Measurements from ENCODE around the gene PCNA. TPM values are rescaled to one million over a fixed set of nuclear protein-coding genes. Genes with fewer than 3 reads are reported as not detected.

The PCNA gene
- total and polyA plus RNA-seq, 9 of the 15 experiments (the other 6 are each of a cell fraction or from before 2014, with no cell fraction given), result 213 to 390 (median 291) TPM

- TF ChIP-seq AFF4 (CRISPR knock-in tag; IDR thresholded peaks at IDR 0.05) (0 out of 2 replicates have a peak, but pooled peaks have one; percentile 99), ZFP91 (CRISPR knock-in tag; IDR thresholded peaks at IDR 0.05) (peak; percentile 67; the same call in 1 of the 2 replicates), CBFB (CRISPR knock-in tag; IDR thresholded peaks at IDR 0.05) (no peak), E2F4 (CRISPR knock-in tag; IDR thresholded peaks at IDR 0.05; ENCODE audit: low read depth) (peak; percentile 97; the same call in 1 of the 2 replicates), ELK1 (CRISPR knock-in tag; IDR thresholded peaks at IDR 0.05) (0 out of 2 replicates have a peak, but pooled peaks have one; percentile 53), ZNF12 (CRISPR knock-in tag; IDR thresholded peaks at IDR 0.05) (peak; percentile 89), DACH1 (IDR thresholded peaks at IDR 0.05; ENCODE audit: partially characterized antibody) (peak; percentile 20), ZNF408 (CRISPR knock-in tag; IDR thresholded peaks at IDR 0.05; ENCODE audit: low read depth) (no peak), ZNF586 (CRISPR knock-in tag; conservative IDR thresholded peaks at IDR 0.05) (no peak), ETV5 (CRISPR knock-in tag; IDR thresholded peaks at IDR 0.05; ENCODE audit: low read depth) (peak; percentile 89), CBX2 (IDR thresholded peaks at IDR 0.05; ENCODE audit: insufficient read depth, low read length, poor library complexity, severe bottlenecking) (no peak), TBP (optimal IDR thresholded peaks at IDR 0.05; ENCODE audit: low read depth, low read length) (no peak), SP2 (IDR thresholded peaks at IDR 0.05; ENCODE audit: extremely low read depth, low read depth, low read length, poor library complexity, severe bottlenecking) (no peak), CREM (IDR thresholded peaks at IDR 0.05; ENCODE audit: low read depth) (peak; percentile 50; the same call in 1 of the 2 replicates), IRF1 (CRISPR knock-in tag; IDR thresholded peaks at IDR 0.05; ENCODE audit: borderline replicate concordance) (0 out of 2 replicates have a peak, but pooled peaks have one; percentile 99), E2F3 (CRISPR knock-in tag; IDR thresholded peaks at IDR 0.05) (peak; percentile 99), ZNF639 (CRISPR knock-in tag; conservative IDR thresholded peaks at IDR 0.05 in 1 of 2, IDR thresholded peaks at IDR 0.05 in 1 of 2) (no peak), NFATC3 (IDR thresholded peaks at IDR 0.05) (peak; percentile 98)
Measured at GRCh38 chr20:5119143-5119434, 669 bp downstream of the PCNA start (continued).

All from K562 (cell line).